ENCODE data around the gene INPP5A.

INPP5A gene

GRCh38 chr10:132521466-132522102 lies 16.0 kb upstream of the INPP5A start:
- TF ChIP-seq YY1 (IDR thresholded peaks at IDR 0.05; ENCODE audit: insufficient read depth, insufficient read length) (no peak), SUZ12 (IDR thresholded peaks at IDR 0.05; ENCODE audit: extremely low read depth, insufficient read depth, insufficient read length) (no peak), ZNF274 (IDR thresholded peaks at IDR 0.05; ENCODE audit: low read depth, low read length) (no peak)
- DNase-seq (ENCODE audit: low read depth, low spot score) = no peak
- peaks cover 15% of the 10 kb centered on the region for H3K4me1 ChIP-seq (ENCODE audit: insufficient read depth, insufficient read length)
- no peak overlapping the region for H3K4me3 ChIP-seq (ENCODE audit: insufficient read length, low read depth)
- no peaks in the 10 kb centered on the region for H3K36me3 ChIP-seq (ENCODE audit: insufficient read depth, insufficient read length, low read length)
- H3K27me3 ChIP-seq (ENCODE audit: insufficient read depth, insufficient read length) = peaks cover 35% of the 10 kb centered on the region
- H3K9me3 ChIP-seq (ENCODE audit: insufficient read depth, low read length) = no peaks in the 10 kb centered on the region
- H3K9ac ChIP-seq (ENCODE audit: insufficient read length, low read depth) = no peak overlapping the region

GRCh38 chr10:132522521-132523411 lies 14.8 kb upstream of the INPP5A start:
- peaks cover 35% of the 10 kb centered on the region for H3K27me3 ChIP-seq (ENCODE audit: insufficient read depth, insufficient read length)
- H3K4me3 ChIP-seq (ENCODE audit: insufficient read length, low read depth) = no peak overlapping the region
- H3K36me3 ChIP-seq (ENCODE audit: insufficient read depth, insufficient read length, low read length) = no peaks in the 10 kb centered on the region
- H3K4me1 ChIP-seq (ENCODE audit: insufficient read depth, insufficient read length) = peaks cover 11% of the 10 kb centered on the region
- DNase-seq (ENCODE audit: low read depth, low spot score) = no peak
- H3K9ac ChIP-seq (ENCODE audit: insufficient read length, low read depth) = no peak overlapping the region
- no peak for TF ChIP-seq SUZ12 (IDR thresholded peaks at IDR 0.05; ENCODE audit: extremely low read depth, insufficient read depth, insufficient read length)
- no peak for TF ChIP-seq YY1 (IDR thresholded peaks at IDR 0.05; ENCODE audit: insufficient read depth, insufficient read length)
- TF ChIP-seq ZNF274 (IDR thresholded peaks at IDR 0.05; ENCODE audit: low read depth, low read length) = no peak
- no peaks in the 10 kb centered on the region for H3K9me3 ChIP-seq (ENCODE audit: insufficient read depth, low read length)

- TF ChIP-seq ZNF274 (IDR thresholded peaks at IDR 0.05; ENCODE audit: low read depth, low read length) (no peak), SUZ12 (IDR thresholded peaks at IDR 0.05; ENCODE audit: extremely low read depth, insufficient read depth, insufficient read length) (no peak), YY1 (IDR thresholded peaks at IDR 0.05; ENCODE audit: insufficient read depth, insufficient read length) (no peak)
- Histone ChIP-seq H3K9me3 (ENCODE audit: insufficient read depth, low read length) (no peaks in the 10 kb centered on the region), H3K27me3 (ENCODE audit: insufficient read depth, insufficient read length) (peaks cover 35% of the 10 kb centered on the region), H3K4me3 (ENCODE audit: insufficient read length, low read depth) (no peak overlapping the region), H3K4me1 (ENCODE audit: insufficient read depth, insufficient read length) (peaks cover 9% of the 10 kb centered on the region), H3K9ac (ENCODE audit: insufficient read length, low read depth) (no peak overlapping the region), H3K36me3 (ENCODE audit: insufficient read depth, insufficient read length, low read length) (no peaks in the 10 kb centered on the region)
- DNase-seq (ENCODE audit: low read depth, low spot score) = no peak
Observed at GRCh38 chr10:132523561-132524442, 13.8 kb upstream of the INPP5A start.

GRCh38 chr10:132524443-132525285 lies 12.9 kb upstream of the INPP5A start:
- Histone ChIP-seq H3K36me3 (ENCODE audit: insufficient read depth, insufficient read length, low read length) (no peaks in the 10 kb centered on the region), H3K27me3 (ENCODE audit: insufficient read depth, insufficient read length) (peaks cover 27% of the 10 kb centered on the region), H3K9ac (ENCODE audit: insufficient read length, low read depth) (no peak overlapping the region), H3K4me1 (ENCODE audit: insufficient read depth, insufficient read length) (peaks cover 5% of the 10 kb centered on the region), H3K4me3 (ENCODE audit: insufficient read length, low read depth) (no peak overlapping the region), H3K9me3 (ENCODE audit: insufficient read depth, low read length) (no peaks in the 10 kb centered on the region)
- TF ChIP-seq SUZ12 (IDR thresholded peaks at IDR 0.05; ENCODE audit: extremely low read depth, insufficient read depth, insufficient read length) (no peak), YY1 (IDR thresholded peaks at IDR 0.05; ENCODE audit: insufficient read depth, insufficient read length) (no peak), ZNF274 (IDR thresholded peaks at IDR 0.05; ENCODE audit: low read depth, low read length) (no peak)
- DNase-seq (ENCODE audit: low read depth, low spot score) = no peak

GRCh38 chr10:132526676-132527075 lies 10.9 kb upstream of the INPP5A start:
- no peak overlapping the region for H3K9ac ChIP-seq (ENCODE audit: insufficient read length, low read depth)
- H3K9me3 ChIP-seq (ENCODE audit: insufficient read depth, low read length) = no peaks in the 10 kb centered on the region; the same call in 1 of the 2 replicates
- H3K4me1 ChIP-seq (ENCODE audit: insufficient read depth, insufficient read length) = no peaks in the 10 kb centered on the region
- H3K4me3 ChIP-seq (ENCODE audit: insufficient read length, low read depth) = no peak overlapping the region
- DNase-seq (ENCODE audit: low read depth, low spot score) = no peak
- TF ChIP-seq SUZ12 (IDR thresholded peaks at IDR 0.05; ENCODE audit: extremely low read depth, insufficient read depth, insufficient read length) (no peak), ZNF274 (IDR thresholded peaks at IDR 0.05; ENCODE audit: low read depth, low read length) (no peak)
- peaks cover 7% of the 10 kb centered on the region for H3K27me3 ChIP-seq (ENCODE audit: insufficient read depth, insufficient read length)
- no peaks in the 10 kb centered on the region for H3K36me3 ChIP-seq (ENCODE audit: insufficient read depth, insufficient read length, low read length)

- no peak for DNase-seq (ENCODE audit: low read depth, low spot score)
Observed at GRCh38 chr10:132527339-132528063, 10.1 kb upstream of the INPP5A start.

More at GRCh38 chr10:132527339-132528063, 10.1 kb upstream of the INPP5A start:
- Histone ChIP-seq H3K9me3 (ENCODE audit: insufficient read depth, low read length) (no peaks in the 10 kb centered on the region; the same call in 1 of the 2 replicates), H3K27me3 (ENCODE audit: insufficient read depth, insufficient read length) (peaks cover 6% of the 10 kb centered on the region), H3K4me1 (ENCODE audit: insufficient read depth, insufficient read length) (no peaks in the 10 kb centered on the region), H3K36me3 (ENCODE audit: insufficient read depth, insufficient read length, low read length) (no peaks in the 10 kb centered on the region), H3K4me3 (ENCODE audit: insufficient read length, low read depth) (no peak overlapping the region), H3K9ac (ENCODE audit: insufficient read length, low read depth) (no peak overlapping the region)
- no peak for TF ChIP-seq ZNF274 (IDR thresholded peaks at IDR 0.05; ENCODE audit: low read depth, low read length)
- TF ChIP-seq YY1 (IDR thresholded peaks at IDR 0.05; ENCODE audit: insufficient read depth, insufficient read length) = no peak
- no peak for TF ChIP-seq SUZ12 (IDR thresholded peaks at IDR 0.05; ENCODE audit: extremely low read depth, insufficient read depth, insufficient read length)
